Natural killer cell (primary cell): Measurements from ENCODE around the gene HSFX2. TPM values are rescaled to one million over a fixed set of nuclear protein-coding genes. Genes with fewer than 3 reads are reported as not detected.
"Not testable (repeated sequence)": the region's sequence is repeated elsewhere in the genome, so short reads cannot be mapped to it uniquely, and the experiment has no call there.

Experiments used
- ATAC-seq, 3 donors: fragments of 150-1000 bp in 2 of 3; fragments of 200-7000 bp in 1 of 3; cut with Tn5 transposase; 1 replicate in 1 of 3; 2 replicates in 2 of 3; pipeline ENCODE4 v1.10.0; 2021; ENCODE audit warnings: mild to moderate bottlenecking in 2 of 3, moderate library complexity in 2 of 3
- DNase-seq, 2 donors: peaks; one replicate each; pipeline versions ENCODE4 v3.0.0 to v3.0.0-alpha.2; 2013 to 2021; ENCODE audit warnings: mixed read lengths in 1 of 2
- H3K27ac ChIP-seq: one replicate; pipeline ENCODE4 v1.5.1; 2013; ENCODE audit warnings: mild to moderate bottlenecking, low read length
- H3K27me3 ChIP-seq: one replicate; pipeline ENCODE4 v1.6.1; 2013; ENCODE audit warnings: low read length; ENCODE audit not compliant: control insufficient read depth, insufficient read depth
- H3K36me3 ChIP-seq: one replicate; pipeline ENCODE4 v1.6.1; 2013; ENCODE audit warnings: low read length; ENCODE audit not compliant: control insufficient read depth, insufficient read depth
- H3K4me1 ChIP-seq: one replicate; pipeline ENCODE4 v1.6.1; 2013; ENCODE audit warnings: low read length; ENCODE audit not compliant: control insufficient read depth, insufficient read depth
- H3K4me3 ChIP-seq: one replicate; pipeline ENCODE4 v1.5.1; 2013; ENCODE audit warnings: low read length
- H3K9me3 ChIP-seq: one replicate; pipeline ENCODE4 v1.6.1; 2013; ENCODE audit warnings: low read length; ENCODE audit not compliant: control insufficient read depth, insufficient read depth
- H3K27ac Mint-ChIP-seq, 2 donors: one replicate each; pipeline ENCODE4 v1.8.0; 2022; ENCODE audit warnings: mild to moderate bottlenecking in 2 of 2, mixed read lengths in 2 of 2, moderate library complexity in 1 of 2
- H3K27me3 Mint-ChIP-seq, 2 donors: one replicate each; pipeline ENCODE4 v1.8.0; 2022; ENCODE audit warnings: low read depth in 2 of 2, mixed read lengths in 2 of 2
- H3K36me3 Mint-ChIP-seq: one replicate; pipeline ENCODE4 v1.8.0; 2022; ENCODE audit warnings: mixed read lengths
- H3K4me1 Mint-ChIP-seq, 2 donors: one replicate each; pipeline ENCODE4 v1.8.0; 2022; ENCODE audit warnings: mixed read lengths in 2 of 2
- H3K4me3 Mint-ChIP-seq: one replicate; pipeline ENCODE4 v1.8.0; 2022; ENCODE audit warnings: mild to moderate bottlenecking, moderate library complexity, mixed read lengths
- H3K9me3 Mint-ChIP-seq, 2 donors: one replicate each; pipeline ENCODE4 v1.8.0; 2022; ENCODE audit warnings: mixed read lengths in 2 of 2
- WGBS: methylation state at CpG from one replicate; pipeline ENCODE4 v1.1.7; 2013; ENCODE audit warnings: missing lambda C conversion rate; ENCODE audit not compliant: insufficient coverage; 5-methylcytosine and 5-hydroxymethylcytosine counted together
- intact Hi-C: fragments of 100-400 bp; cut with micrococcal nuclease; formaldehyde crosslinking; loops from one replicate; pipeline ENCODE4 v1.14.2; 2022
- total RNA-seq, 4 donors: library from RNA; stranded (reverse); fragments of 120-200 nt in 1 of 4; gene quantifications; one replicate each; pipeline versions ENCODE4 v1.2.3 to v1.2.4, GENCODE V29; 2013 to 2022
- TF ChIP-seq, protein P1 (sequence below): fragments of 200-600 bp; IDR thresholded peaks from one replicate; pipeline ENCODE4 v1.8.0; 2022; ENCODE audit warnings: antibody characterized with exemption

The HSFX2 gene
- total RNA-seq, 3 donors from 2014 or later (not counting 1 experiment from before 2014, with no cell fraction given) = 0.45 to 0.70 TPM; not detected in 1

DNA sequence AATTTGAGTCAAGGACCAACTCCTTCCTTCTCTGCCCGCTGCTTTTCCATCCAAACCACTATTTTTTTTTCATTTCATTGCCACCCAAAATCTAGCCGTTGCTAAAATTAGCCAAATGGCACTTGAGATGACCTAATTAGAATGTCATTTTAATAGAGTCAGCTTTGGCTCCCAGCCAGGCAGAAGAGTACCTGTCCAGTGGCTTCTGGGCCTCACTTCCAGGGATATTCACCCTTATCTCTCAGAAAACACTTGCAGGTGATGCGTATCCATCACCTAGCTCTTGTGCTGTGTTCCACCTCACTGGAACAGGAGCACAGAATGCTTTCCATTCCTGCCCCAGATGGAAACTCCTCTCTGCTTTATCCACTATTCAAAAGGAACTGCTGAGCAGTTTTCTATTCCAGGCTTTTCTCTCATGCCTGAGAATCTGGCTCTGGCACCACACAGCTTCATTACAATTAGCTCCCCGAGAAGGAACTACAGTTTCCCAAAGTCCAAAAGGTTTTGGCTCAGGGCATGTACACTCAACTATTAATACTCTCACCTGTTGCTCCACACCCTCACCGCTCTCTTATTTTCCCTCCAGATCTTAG, 26.3 kb downstream of the HSFX2 start:
- H3K36me3 ChIP-seq = no peaks in the 10 kb centered on the region
- H3K27ac Mint-ChIP-seq = no peak overlapping the region
- ATAC-seq (no peak), DNase-seq (no peak)
- no peak overlapping the region for H3K4me3 ChIP-seq
- H3K9me3 ChIP-seq = no peaks in the 10 kb centered on the region
- H3K27me3 Mint-ChIP-seq = no peaks in the 10 kb centered on the region
- H3K9me3 Mint-ChIP-seq = no peaks in the 10 kb centered on the region
- WGBS = 90% methylated on average over 5 of the region's 5 CpGs
- H3K4me3 Mint-ChIP-seq = no peak overlapping the region
- peaks cover 3% of the 10 kb centered on the region for H3K4me1 ChIP-seq
- H3K27ac ChIP-seq = no peak overlapping the region
- TF ChIP-seq, protein P1, sequence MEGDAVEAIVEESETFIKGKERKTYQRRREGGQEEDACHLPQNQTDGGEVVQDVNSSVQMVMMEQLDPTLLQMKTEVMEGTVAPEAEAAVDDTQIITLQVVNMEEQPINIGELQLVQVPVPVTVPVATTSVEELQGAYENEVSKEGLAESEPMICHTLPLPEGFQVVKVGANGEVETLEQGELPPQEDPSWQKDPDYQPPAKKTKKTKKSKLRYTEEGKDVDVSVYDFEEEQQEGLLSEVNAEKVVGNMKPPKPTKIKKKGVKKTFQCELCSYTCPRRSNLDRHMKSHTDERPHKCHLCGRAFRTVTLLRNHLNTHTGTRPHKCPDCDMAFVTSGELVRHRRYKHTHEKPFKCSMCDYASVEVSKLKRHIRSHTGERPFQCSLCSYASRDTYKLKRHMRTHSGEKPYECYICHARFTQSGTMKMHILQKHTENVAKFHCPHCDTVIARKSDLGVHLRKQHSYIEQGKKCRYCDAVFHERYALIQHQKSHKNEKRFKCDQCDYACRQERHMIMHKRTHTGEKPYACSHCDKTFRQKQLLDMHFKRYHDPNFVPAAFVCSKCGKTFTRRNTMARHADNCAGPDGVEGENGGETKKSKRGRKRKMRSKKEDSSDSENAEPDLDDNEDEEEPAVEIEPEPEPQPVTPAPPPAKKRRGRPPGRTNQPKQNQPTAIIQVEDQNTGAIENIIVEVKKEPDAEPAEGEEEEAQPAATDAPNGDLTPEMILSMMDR = no peak
- no peaks in the 10 kb centered on the region for H3K27me3 ChIP-seq
- intact Hi-C loops = no loop called here
- peaks cover 0 to 3% of the 10 kb centered on the region in 2 donors for H3K4me1 Mint-ChIP-seq
- no peaks in the 10 kb centered on the region for H3K36me3 Mint-ChIP-seq

DNA sequence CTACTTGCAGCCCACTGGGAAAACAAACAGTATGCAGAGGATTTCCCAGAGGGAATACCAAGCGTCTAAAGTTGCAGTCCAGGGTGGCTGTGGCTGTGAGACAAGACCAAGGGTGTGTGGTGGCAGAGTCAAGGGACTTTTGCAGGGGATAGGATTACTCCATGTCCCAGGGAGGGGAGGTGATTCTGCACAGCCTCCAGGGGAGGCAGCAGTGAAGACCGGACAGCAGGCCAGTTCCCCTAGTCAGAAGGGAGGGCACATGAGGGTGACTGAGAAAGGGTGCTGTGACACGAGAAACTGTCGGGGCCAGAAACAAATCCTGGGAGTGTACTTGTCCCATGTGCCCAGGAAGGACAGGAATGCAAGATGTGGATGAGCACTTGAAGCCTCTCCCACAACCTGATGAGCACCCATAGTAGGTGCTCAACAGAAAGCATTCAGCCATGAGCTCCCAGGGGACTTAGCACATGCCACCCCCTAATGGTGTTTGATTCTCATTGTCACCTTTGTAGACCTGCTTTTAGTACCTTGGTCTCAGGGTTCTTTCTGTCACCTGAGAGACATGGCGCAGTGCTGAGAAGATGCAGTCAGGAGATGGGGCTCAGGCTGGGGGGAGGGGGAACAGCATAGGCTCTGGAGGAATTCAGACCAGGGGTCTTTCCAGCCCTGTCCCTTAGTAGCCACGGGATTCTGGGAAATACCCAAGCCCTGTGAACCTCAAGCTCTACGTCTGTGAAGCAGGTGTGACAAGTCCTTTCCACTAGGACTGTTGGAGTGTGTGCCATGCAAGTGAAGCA, 27.3 kb downstream of the HSFX2 start:
- Histone ChIP-seq H3K9me3 (no peaks in the 10 kb centered on the region), H3K27ac (no peak overlapping the region), H3K4me3 (no peak overlapping the region), H3K27me3 (no peaks in the 10 kb centered on the region), H3K4me1 (peaks cover 1% of the 10 kb centered on the region), H3K36me3 (no peaks in the 10 kb centered on the region)
- Mint-ChIP-seq H3K4me3 (no peak overlapping the region), H3K27ac (no peak overlapping the region), H3K27me3 (no peaks in the 10 kb centered on the region), H3K36me3 (no peaks in the 10 kb centered on the region), H3K4me1 (peaks cover 0 to 1% of the 10 kb centered on the region in 2 donors), H3K9me3 (no peaks in the 10 kb centered on the region)
- DNase-seq (no peak), ATAC-seq (no peak)
- intact Hi-C loops = no loop called here
- TF ChIP-seq, protein P1 = no peak
- WGBS = 91% methylated on average over 7 of the region's 7 CpGs

DNA sequence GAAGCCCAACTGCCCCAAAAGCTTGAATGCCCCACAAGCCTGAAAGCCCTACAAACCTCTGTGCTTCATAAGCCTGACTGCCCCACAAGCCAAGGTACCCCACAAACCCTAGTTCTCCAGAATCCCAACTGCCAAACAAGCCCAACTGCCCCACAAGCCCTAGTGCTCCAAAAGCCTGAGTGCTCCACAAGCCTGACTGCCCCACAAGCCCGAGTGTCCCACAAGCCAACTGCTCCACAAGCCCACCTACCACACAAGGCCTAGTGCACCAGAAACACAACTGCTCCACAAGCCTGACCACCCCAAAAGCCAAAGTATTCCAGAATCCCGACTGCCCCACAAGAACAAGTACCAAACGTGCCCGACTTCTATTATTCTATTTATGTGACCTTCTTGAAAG, 31.8 kb downstream of the HSFX2 start:
- intact Hi-C loops = no loop called here
- Mint-ChIP-seq H3K9me3 (no peaks in the 10 kb centered on the region), H3K27ac (no peak overlapping the region), H3K4me3 (no peak overlapping the region), H3K36me3 (no peaks in the 10 kb centered on the region), H3K27me3 (no peaks in the 10 kb centered on the region), H3K4me1 (no peaks in the 10 kb centered on the region)
- Histone ChIP-seq H3K4me3 (no peak overlapping the region), H3K27me3 (no peaks in the 10 kb centered on the region), H3K9me3 (no peaks in the 10 kb centered on the region), H3K4me1 (no peaks in the 10 kb centered on the region), H3K36me3 (no peaks in the 10 kb centered on the region), H3K27ac (no peak overlapping the region)
- DNase-seq (no peak), ATAC-seq (no peak)
- TF ChIP-seq, protein P1 = no peak
- 100% methylated on average over 1 of the region's 4 CpGs for WGBS

DNA sequence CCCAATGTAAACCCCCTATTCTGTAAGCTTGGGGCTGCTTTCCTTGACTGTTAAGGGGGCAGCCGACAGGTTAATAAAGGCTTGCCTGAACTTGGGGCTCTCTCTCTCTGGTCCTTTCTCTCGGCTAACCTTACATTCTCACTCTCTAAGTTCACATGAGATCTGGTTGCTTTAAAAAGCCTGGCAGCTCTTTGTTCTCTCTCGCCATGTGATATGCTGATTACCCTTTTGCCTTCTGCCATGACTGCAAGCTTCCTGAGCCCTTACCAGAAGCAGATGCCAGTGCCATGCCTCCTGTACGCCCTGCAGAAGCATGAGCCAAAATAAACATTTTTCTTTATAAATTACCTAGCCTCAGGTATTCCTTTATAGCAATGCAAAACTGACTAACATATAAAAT, 39.9 kb downstream of the HSFX2 start:
- H3K27me3 ChIP-seq, H3K36me3 Mint-ChIP-seq, H3K4me1 Mint-ChIP-seq, H3K27ac ChIP-seq, H3K4me1 ChIP-seq, H3K36me3 ChIP-seq, DNase-seq, H3K9me3 Mint-ChIP-seq, H3K27ac Mint-ChIP-seq, H3K27me3 Mint-ChIP-seq, H3K4me3 Mint-ChIP-seq, ATAC-seq, H3K9me3 ChIP-seq, H3K4me3 ChIP-seq, intact Hi-C loops: not testable (repeated sequence)
- WGBS = no CpG with 5 or more reads among the region's 4 CpGs

DNA sequence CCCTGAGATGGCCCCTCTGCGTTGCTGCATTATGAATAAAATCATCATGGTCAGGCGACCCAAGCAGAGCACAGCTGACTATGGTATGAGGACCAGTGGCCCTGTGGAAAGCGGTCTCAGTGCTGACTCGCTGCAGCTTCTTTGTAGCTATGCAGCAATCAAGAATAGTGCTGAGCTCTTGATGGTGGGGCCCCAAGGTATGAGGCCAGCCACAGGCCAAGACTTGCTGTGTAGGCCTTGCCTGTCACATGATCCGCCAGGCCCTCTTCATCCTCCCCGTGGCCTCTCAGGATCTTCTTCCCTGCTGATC, 43.2 kb downstream of the HSFX2 start:
- ATAC-seq, H3K27me3 ChIP-seq, H3K27ac Mint-ChIP-seq, H3K27ac ChIP-seq, H3K4me3 ChIP-seq, H3K36me3 ChIP-seq, H3K27me3 Mint-ChIP-seq, H3K4me3 Mint-ChIP-seq, DNase-seq, H3K36me3 Mint-ChIP-seq, H3K4me1 ChIP-seq, intact Hi-C loops, H3K9me3 Mint-ChIP-seq, H3K9me3 ChIP-seq, H3K4me1 Mint-ChIP-seq: not testable (repeated sequence)
- no CpG with 5 or more reads among the region's 6 CpGs for whole genome bisulfite sequencing
